Kidney (tissue), 22 donors: ENCODE measurements around the gene OR13C3. TPM values are rescaled to one million over a fixed set of nuclear protein-coding genes. Genes with fewer than 3 reads are reported as not detected.

Source experiments
- DNase-seq, 5 donors: peaks; one replicate each; pipeline ENCODE4 v3.0.0-alpha.2; 2013 to 2020
- FAIRE-seq: peaks from 2 replicates; lab custom pipeline; 2012; peaks lifted over from hg19 to GRCh38; lab: Jason Lieb, UNC
- H3K27ac ChIP-seq, 2 donors: one replicate each; pipeline ENCODE4 v1.7.0; 2013; ENCODE audit warnings: low read depth in 2 of 2, low read length in 2 of 2, inconsistent platforms in 1 of 2
- H3K27me3 ChIP-seq: one replicate; pipeline ENCODE4 v1.7.1; 2013; ENCODE audit warnings: low read length, inconsistent platforms; ENCODE audit not compliant: control insufficient read depth, insufficient read depth
- H3K36me3 ChIP-seq, 3 donors: one replicate each; pipeline versions ENCODE4 v1.7.0 to v1.7.1; 2013; ENCODE audit warnings: low read length in 3 of 3, control low read depth in 1 of 3, inconsistent platforms in 1 of 3; ENCODE audit not compliant: insufficient read depth in 3 of 3, control insufficient read depth in 2 of 3
- H3K4me1 ChIP-seq, 3 donors: one replicate each; pipeline versions ENCODE4 v1.7.0 to v1.7.1; 2013; ENCODE audit warnings: low read length in 3 of 3, inconsistent platforms in 1 of 3, low read depth in 1 of 3; ENCODE audit not compliant: control insufficient read depth in 2 of 3, insufficient read depth in 2 of 3
- H3K4me3 ChIP-seq, 3 donors: one replicate each; pipeline versions ENCODE4 v1.7.0 to v1.8.1; 2013; ENCODE audit warnings: low read length in 3 of 3, control low read depth in 1 of 3, inconsistent platforms in 1 of 3
- H3K9ac ChIP-seq, 3 donors: one replicate each; pipeline versions ENCODE4 v1.7.0 to v1.7.1; 2013; ENCODE audit warnings: low read length in 3 of 3, control low read depth in 1 of 3, inconsistent platforms in 1 of 3
- H3K9me3 ChIP-seq, 3 donors: one replicate each; pipeline versions ENCODE4 v1.7.0 to v1.7.1; 2013; ENCODE audit warnings: low read length in 3 of 3, control low read depth in 1 of 3, inconsistent platforms in 1 of 3; ENCODE audit not compliant: control insufficient read depth in 2 of 3, insufficient read depth in 1 of 3
- intact Hi-C: fragments of 100-400 bp; cut with DNase I; formaldehyde crosslinking; loops from one replicate; pipeline ENCODE4 v1.11.1; 2022
- long read RNA-seq, 10 donors: library from polyadenylated mRNA in 1 of 10; unstranded in 1 of 10; transcript quantifications; one replicate each; pipeline ENCODE4 v2.0.0 and lab custom pipeline, GENCODE V29; 2021 to 2026
- polyA plus RNA-seq: library from polyadenylated mRNA; stranded (reverse); fragments of 350-450 nt; fragmentation: Illumina TruSeq; extraction: RNeasy Lipid Tissue Mini Kit (QIAGEN cat#74804); gene quantifications from one replicate; pipeline ENCODE4 v1.2.3, GENCODE V29; 2014; ENCODE audit warnings: low read depth, low replicate concordance; ENCODE audit not compliant: insufficient read depth
- total RNA-seq: library from RNA; stranded (reverse); fragmentation: NEBNext Ultra II Directional; extraction: Animal tissue kit (Norgen Biotek cat#: 25700); gene quantifications from one replicate; pipeline ENCODE4 v1.2.1, GENCODE V29; 2021
- TF ChIP-seq, protein P1 (sequence below): IDR thresholded peaks from 3 replicates; pipeline ENCODE4 v1.5.1; 2012; ENCODE audit warnings: mild to moderate bottlenecking, moderate library complexity, borderline replicate concordance; ENCODE audit not compliant: insufficient read depth; ENCODE audit errors: extremely low read depth
- donor health status: control.
- donor health status: control.
- donor health status: control.
- donor health status: control.
- donor health status: control.
- donor health status: DM: yes; HTN: yes; CAD: no.
- donor health status: Normal renal cell carcinoma (clear cell type).

The OR13C3 gene
- not detected for total RNA-seq
- not detected for polyA plus RNA-seq
- long read RNA-seq, donor 1: 0 reads
- long read RNA-seq, donor 2: 0 reads
- long read RNA-seq, donor 3: 0 reads
- long read RNA-seq, donor 4: 0 reads
- long read RNA-seq, donor 5: 0 reads
- long read RNA-seq, donor 6: 0 reads
- long read RNA-seq, donor 7: 0 reads
- long read RNA-seq, donor 8: 0 reads
- long read RNA-seq, donor 9: 0 reads
- long read RNA-seq, donor 10: 0 reads

DNA sequence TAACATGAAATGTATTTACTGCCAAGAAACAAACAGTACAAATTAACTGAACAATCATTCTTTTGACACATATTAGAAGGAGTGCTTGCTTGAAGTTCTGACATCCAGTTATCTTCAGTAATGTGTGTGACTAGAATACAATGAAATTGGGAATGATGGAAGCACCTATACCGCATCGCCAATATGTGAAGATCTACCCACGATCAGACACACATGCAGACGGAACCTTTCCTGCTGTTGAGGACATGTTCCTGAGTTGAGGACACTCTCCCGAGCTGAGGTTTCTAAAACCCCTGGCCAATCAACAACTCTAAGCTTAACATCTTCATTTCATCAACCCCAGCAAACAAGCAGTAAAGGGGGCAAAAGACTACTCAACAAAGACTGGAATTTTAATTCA is at the start of gene OR13C3:
Gene OR13C3 (minus strand): TSS at position 101 of the 400 bp plus-strand sequence. CDS start 133 bp downstream, outside the sequence.
- no peaks in the 10 kb centered on the region for H3K27me3 ChIP-seq
- H3K9ac ChIP-seq: no peak within 1 kb of the TSS
- no peak within 1 kb of the TSS for H3K4me3 ChIP-seq
- H3K36me3 ChIP-seq: no peaks in the 10 kb centered on the region
- DNase-seq (no peak), FAIRE-seq (no peak)
- TF ChIP-seq, protein P1, sequence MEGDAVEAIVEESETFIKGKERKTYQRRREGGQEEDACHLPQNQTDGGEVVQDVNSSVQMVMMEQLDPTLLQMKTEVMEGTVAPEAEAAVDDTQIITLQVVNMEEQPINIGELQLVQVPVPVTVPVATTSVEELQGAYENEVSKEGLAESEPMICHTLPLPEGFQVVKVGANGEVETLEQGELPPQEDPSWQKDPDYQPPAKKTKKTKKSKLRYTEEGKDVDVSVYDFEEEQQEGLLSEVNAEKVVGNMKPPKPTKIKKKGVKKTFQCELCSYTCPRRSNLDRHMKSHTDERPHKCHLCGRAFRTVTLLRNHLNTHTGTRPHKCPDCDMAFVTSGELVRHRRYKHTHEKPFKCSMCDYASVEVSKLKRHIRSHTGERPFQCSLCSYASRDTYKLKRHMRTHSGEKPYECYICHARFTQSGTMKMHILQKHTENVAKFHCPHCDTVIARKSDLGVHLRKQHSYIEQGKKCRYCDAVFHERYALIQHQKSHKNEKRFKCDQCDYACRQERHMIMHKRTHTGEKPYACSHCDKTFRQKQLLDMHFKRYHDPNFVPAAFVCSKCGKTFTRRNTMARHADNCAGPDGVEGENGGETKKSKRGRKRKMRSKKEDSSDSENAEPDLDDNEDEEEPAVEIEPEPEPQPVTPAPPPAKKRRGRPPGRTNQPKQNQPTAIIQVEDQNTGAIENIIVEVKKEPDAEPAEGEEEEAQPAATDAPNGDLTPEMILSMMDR: no peak
- H3K4me1 ChIP-seq: no peaks in the 10 kb centered on the region
- intact Hi-C loops: no loop called here
- no peak within 1 kb of the TSS for H3K27ac ChIP-seq
- H3K9me3 ChIP-seq: no peaks in the 10 kb centered on the region

GRCh38 chr9:104580562-104580961 is 43.9 kb upstream of the OR13C3 start:
- no peak overlapping the region for H3K4me3 ChIP-seq
- H3K27me3 ChIP-seq: no peaks in the 10 kb centered on the region
- FAIRE-seq: no peak
- H3K36me3 ChIP-seq: no peaks in the 10 kb centered on the region
- TF ChIP-seq, protein P1: no peak
- H3K4me1 ChIP-seq: no peaks in the 10 kb centered on the region
- no peak overlapping the region for H3K9ac ChIP-seq
- H3K9me3 ChIP-seq: no peaks in the 10 kb centered on the region
- no peak for DNase-seq
- no peak overlapping the region for H3K27ac ChIP-seq
- intact Hi-C loops: no loop called here

DNA sequence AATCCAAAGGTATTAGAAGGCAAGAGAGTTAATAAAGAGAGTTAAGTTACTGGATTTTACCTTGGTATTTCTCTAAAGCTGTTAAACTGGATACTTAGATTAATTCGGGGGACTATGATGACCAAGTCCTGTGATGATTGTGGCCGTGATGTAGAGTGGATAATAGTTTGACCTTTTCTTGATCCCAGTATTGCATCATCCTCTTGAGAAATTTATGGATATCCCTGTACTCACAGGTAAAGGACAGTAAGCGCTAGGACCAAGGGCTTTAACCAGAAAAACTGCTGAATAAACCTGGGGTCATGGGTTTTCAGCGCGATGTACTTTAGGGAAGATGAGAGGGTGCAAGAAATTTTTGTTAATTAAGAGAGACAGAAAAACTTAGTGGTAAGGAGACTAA is 40.6 kb upstream of the OR13C3 start:
- H3K4me1 ChIP-seq: no peaks in the 10 kb centered on the region
- TF ChIP-seq, protein P1: no peak
- FAIRE-seq: no peak
- no peak overlapping the region for H3K4me3 ChIP-seq
- H3K9me3 ChIP-seq: peaks cover 0 to 2% (median 0%) of the 10 kb centered on the region in 3 donors
- intact Hi-C loops: no loop called here
- no peak overlapping the region for H3K27ac ChIP-seq
- H3K9ac ChIP-seq: no peak overlapping the region
- H3K36me3 ChIP-seq: no peaks in the 10 kb centered on the region
- no peak for DNase-seq
- H3K27me3 ChIP-seq: no peaks in the 10 kb centered on the region
